IPS DF 6.9 (cell line): ENCODE measurements around the gene RELA.

Experiments used
- DNase-seq: peaks from one replicate; pipeline ENCODE4 v3.0.0-alpha.2; 2013; ENCODE audit warnings: low read depth, low spot score
- H3K27ac ChIP-seq: one replicate; pipeline ENCODE4 v1.5.1; 2013; ENCODE audit warnings: low read length, control low read depth
- H3K27me3 ChIP-seq: 2 replicates; pipeline ENCODE4 v1.6.1; 2013; ENCODE audit warnings: mild to moderate bottlenecking, low read length; ENCODE audit not compliant: control insufficient read depth, insufficient read depth
- H3K36me3 ChIP-seq: 2 replicates; pipeline ENCODE4 v1.6.1; 2013; ENCODE audit warnings: low read length; ENCODE audit not compliant: control insufficient read depth, insufficient read depth
- H3K4me1 ChIP-seq: 2 replicates; pipeline ENCODE4 v1.6.1; 2013; ENCODE audit warnings: low read length; ENCODE audit not compliant: control insufficient read depth, insufficient read depth
- H3K4me3 ChIP-seq: 2 replicates; pipeline ENCODE4 v1.5.1; 2013; ENCODE audit warnings: mild to moderate bottlenecking, low read length
- H3K9me3 ChIP-seq: 2 replicates; pipeline ENCODE4 v1.6.1; 2013; ENCODE audit warnings: low read length, inconsistent platforms; ENCODE audit not compliant: control insufficient read depth, insufficient read depth
- WGBS: extraction: QIAGEN DNeasy Blood & Tissue Kit; methylation state at CpG from one replicate; pipeline ENCODE4 v1.1.7; 2013; ENCODE audit warnings: mixed read lengths, missing lambda C conversion rate; ENCODE audit not compliant: insufficient read length, insufficient coverage; 5-methylcytosine and 5-hydroxymethylcytosine counted together

Gene RELA

DNA sequence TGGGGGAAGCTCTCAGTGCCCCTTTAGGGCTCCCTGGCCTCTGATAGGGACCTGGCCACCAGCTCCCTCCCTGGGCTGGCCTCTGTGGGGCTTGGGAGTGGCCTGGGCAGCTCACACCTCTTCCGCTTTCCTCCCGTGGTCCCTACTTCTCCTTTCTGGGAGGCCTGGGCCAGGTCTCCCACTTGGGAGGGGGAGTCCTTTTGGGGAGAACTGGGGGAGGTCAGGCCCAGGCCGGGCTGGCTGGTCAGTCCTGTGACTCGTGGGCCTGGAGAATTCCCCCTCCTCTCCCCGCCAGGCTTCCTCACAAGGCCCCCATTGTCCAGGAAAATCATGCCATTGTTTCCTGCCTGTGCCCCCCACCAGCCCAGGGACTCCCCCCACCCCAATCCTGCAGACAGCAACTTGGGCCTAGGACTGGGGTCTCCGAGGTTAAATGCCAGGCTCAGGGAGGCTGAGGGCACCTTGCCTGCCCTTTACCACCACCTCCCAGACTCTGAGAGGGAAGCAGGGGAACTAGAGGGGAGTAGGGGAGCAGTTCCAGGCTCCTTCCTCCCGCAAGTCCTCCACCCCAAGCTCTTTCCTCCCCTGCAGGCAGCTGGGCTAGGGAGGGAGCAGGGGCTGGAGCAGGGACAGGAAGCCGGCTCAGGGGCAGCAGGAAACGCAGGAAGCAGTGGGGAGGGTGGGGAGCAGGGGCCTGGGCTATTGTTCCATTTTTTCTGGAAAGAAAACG, 51.5 kb downstream of the RELA start:
- WGBS = no CpG with 5 or more reads among the region's 10 CpGs
- Histone ChIP-seq H3K27me3 (no peaks in the 10 kb centered on the region), H3K4me3 (no peak overlapping the region), H3K4me1 (peaks cover 6% of the 10 kb centered on the region), H3K36me3 (no peaks in the 10 kb centered on the region), H3K9me3 (no peaks in the 10 kb centered on the region), H3K27ac (no peak overlapping the region)
- DNase-seq = no peak

- peaks cover 6% of the 10 kb centered on the region for H3K4me1 ChIP-seq
- H3K27me3 ChIP-seq = no peaks in the 10 kb centered on the region
- no peaks in the 10 kb centered on the region for H3K36me3 ChIP-seq
- no peak overlapping the region for H3K4me3 ChIP-seq
- no CpG with 5 or more reads among the region's 6 CpGs for WGBS
- no peak for DNase-seq
- no peaks in the 10 kb centered on the region for H3K9me3 ChIP-seq
- no peak overlapping the region for H3K27ac ChIP-seq
Measured at GRCh38 chr11:65610404-65610803, 52.3 kb downstream of the RELA start.

GRCh38 chr11:65609665-65610064, 53.1 kb downstream of the RELA start:
- no CpG with 5 or more reads among the region's 5 CpGs for WGBS
- no peak overlapping the region for H3K4me3 ChIP-seq
- H3K9me3 ChIP-seq = no peaks in the 10 kb centered on the region
- H3K36me3 ChIP-seq = 0 out of 2 replicates have a peak, but pooled peaks cover 2% of the 10 kb centered on the region
- H3K4me1 ChIP-seq = peaks cover 6% of the 10 kb centered on the region
- DNase-seq = no peak
- no peaks in the 10 kb centered on the region for H3K27me3 ChIP-seq
- no peak overlapping the region for H3K27ac ChIP-seq

GRCh38 chr11:65609229-65609628, 53.5 kb downstream of the RELA start:
- Histone ChIP-seq H3K4me1 (peaks cover 6% of the 10 kb centered on the region), H3K27ac (no peak overlapping the region), H3K9me3 (no peaks in the 10 kb centered on the region), H3K4me3 (no peak overlapping the region), H3K27me3 (no peaks in the 10 kb centered on the region), H3K36me3 (0 out of 2 replicates have a peak, but pooled peaks cover 3% of the 10 kb centered on the region)
- WGBS = no CpG with 5 or more reads among the region's 3 CpGs
- no peak for DNase-seq

GRCh38 chr11:65607614-65608426, 54.9 kb downstream of the RELA start:
- 0 out of 2 replicates have a peak, but pooled peaks cover 3% of the 10 kb centered on the region for H3K36me3 ChIP-seq
- WGBS = no CpG with 5 or more reads among the region's 37 CpGs
- H3K9me3 ChIP-seq = no peaks in the 10 kb centered on the region
- no peak for DNase-seq
- H3K4me1 ChIP-seq = peaks cover 3% of the 10 kb centered on the region
- H3K4me3 ChIP-seq = peak overlapping the region; percentile 40; the same call in 1 of the 2 replicates
- no peaks in the 10 kb centered on the region for H3K27me3 ChIP-seq
- H3K27ac ChIP-seq = no peak overlapping the region

GRCh38 chr11:65606876-65607613, 55.7 kb downstream of the RELA start:
- no CpG with 5 or more reads among the region's 67 CpGs for WGBS
- Histone ChIP-seq H3K36me3 (0 out of 2 replicates have a peak, but pooled peaks cover 3% of the 10 kb centered on the region), H3K27ac (no peak overlapping the region)

GRCh38 chr11:65604258-65604657, 58.5 kb downstream of the RELA start:
- peaks cover 4% of the 10 kb centered on the region for H3K4me1 ChIP-seq
- WGBS = no CpG with 5 or more reads among the region's 1 CpG
- no peak overlapping the region for H3K27ac ChIP-seq
- no peak overlapping the region for H3K4me3 ChIP-seq
- peaks cover 3% of the 10 kb centered on the region; the same call in 1 of the 2 replicates for H3K36me3 ChIP-seq
- DNase-seq = no peak
- peaks cover 1% of the 10 kb centered on the region; the same call in 1 of the 2 replicates for H3K27me3 ChIP-seq
- no peaks in the 10 kb centered on the region for H3K9me3 ChIP-seq

More at GRCh38 chr11:65606876-65607613, 55.7 kb downstream of the RELA start:
- Histone ChIP-seq H3K9me3 (no peaks in the 10 kb centered on the region), H3K4me3 (peak overlapping the region; percentile 40; the same call in 1 of the 2 replicates), H3K4me1 (peaks cover 3% of the 10 kb centered on the region), H3K27me3 (no peaks in the 10 kb centered on the region)
- peak; percentile 94 for DNase-seq
